HepG2 (cell line): Measurements from ENCODE around the gene CRAMP1. TPM values are rescaled to one million over a fixed set of nuclear protein-coding genes. Genes with fewer than 3 reads are reported as not detected.
A peak's percentile ranks its signal among the peaks of the same experiment; 100 is the strongest.

Experiments used
- ATAC-seq: fragments of 200-7000 bp; cut with Tn5 transposase; 3 replicates; pipeline ENCODE4 v1.9.1; 2020; ENCODE audit warnings: mild to moderate bottlenecking, moderate library complexity
- BruUV-seq: library from RNA; stranded (reverse); fragments of 400-500 nt; replicated peaks from 2 replicates; lab custom pipeline; 2021; lab: Mats Ljungman, UMichigan
- CTCF ChIA-PET: fragments of 300-600 bp; formaldehyde crosslinking; extraction: SDS; loops from one replicate; lab custom pipeline; 2021; ENCODE audit warnings: low total read pairs, inconsistent platforms, low intra/inter-chr PET ratio; lab: Yijun Ruan, JAX
- POLR2A ChIA-PET: fragments of 350-600 bp; sonication (Branson Sonifier 250); formaldehyde crosslinking; loops from one replicate; lab custom pipeline; 2020; ENCODE audit warnings: antibody characterized with exemption, inconsistent platforms; lab: Yijun Ruan, JAX
- DNase-seq: peaks from one replicate; pipeline ENCODE4 v3.0.0-alpha.2; 2015; ENCODE audit warnings: low spot score
- FAIRE-seq: peaks from 3 replicates; lab custom pipeline; 2011; peaks lifted over from hg19 to GRCh38; lab: Jason Lieb, UNC
- H2AFZ ChIP-seq: one replicate; pipeline ENCODE4 v1.6.1; 2011; ENCODE audit warnings: low read length, inconsistent platforms
- H3K27ac ChIP-seq: fragments of 300-600 bp; 3 replicates; pipeline ENCODE4 v1.8.0; 2011; ENCODE audit warnings: mixed run types, mild to moderate bottlenecking, mixed read lengths, low read length, inconsistent platforms; ENCODE audit not compliant: insufficient read depth; ENCODE audit errors: extremely low read length
- H3K27me3 ChIP-seq, 2 experiments: fragments of 200-600 bp in 1 of 2; 2 replicates in 1 of 2; 3 replicates in 1 of 2; pipeline versions ENCODE4 v1.6.0 to v1.8.0; 2011; ENCODE audit warnings: low read length in 2 of 2, mild to moderate bottlenecking in 2 of 2, moderate library complexity in 2 of 2, inconsistent platforms in 1 of 2; ENCODE audit not compliant: insufficient read depth in 2 of 2, control insufficient read depth in 1 of 2
- H3K36me3 ChIP-seq, 2 experiments: fragments of 200-600 bp in 1 of 2; replicated peaks in 1 of 2; 2 replicates in 1 of 2; 3 replicates in 1 of 2; pipeline versions ENCODE4 v1.5.1 to v1.8.0; 2011; ENCODE audit warnings: low read length in 2 of 2, inconsistent platforms in 1 of 2; ENCODE audit not compliant: insufficient read depth in 2 of 2, control insufficient read depth in 1 of 2
- H3K4me1 ChIP-seq: 2 replicates; pipeline ENCODE4 v1.5.1; 2012; ENCODE audit warnings: low read length, inconsistent platforms; ENCODE audit not compliant: insufficient read depth
- H3K4me2 ChIP-seq: 2 replicates; pipeline ENCODE4 v1.6.0; 2011; ENCODE audit warnings: low read depth, low read length, inconsistent platforms
- H3K4me3 ChIP-seq, 3 experiments: fragments of 200-600 bp in 1 of 3; sonication (generic), shearing (Covaris generic) in 1 of 3; replicated peaks in 1 of 3; 2 replicates each; pipeline ENCODE4 v1.5.1; 2011 to 2016; ENCODE audit warnings: low read length in 3 of 3, inconsistent platforms in 2 of 3, low read depth in 2 of 3, mild to moderate bottlenecking in 2 of 3, control low read depth in 1 of 3, mixed read lengths in 1 of 3; ENCODE audit not compliant: insufficient read depth in 1 of 3
- H3K79me2 ChIP-seq: one replicate; pipeline ENCODE4 v1.6.1; 2011; ENCODE audit warnings: low read length, inconsistent platforms; ENCODE audit not compliant: insufficient read depth
- H3K9ac ChIP-seq: 2 replicates; pipeline ENCODE4 v1.6.0; 2011; ENCODE audit warnings: mild to moderate bottlenecking, low read depth, low read length, inconsistent platforms; ENCODE audit not compliant: insufficient read depth
- H3K9me3 ChIP-seq: 2 replicates; pipeline ENCODE4 v1.5.1; 2012; ENCODE audit warnings: mild to moderate bottlenecking, low read length
- H4K20me1 ChIP-seq: 2 replicates; pipeline ENCODE4 v1.6.0; 2011; ENCODE audit warnings: inconsistent platforms, mild to moderate bottlenecking, low read length, moderate library complexity; ENCODE audit not compliant: insufficient read depth
- ELF1 ChIP-seq: sonication (generic); formaldehyde crosslinking; IDR thresholded peaks from 2 replicates; pipeline ENCODE4 v1.4.0; 2020; ENCODE audit warnings: missing genetic modification reagents
- ETS1 ChIP-seq: sonication (generic); formaldehyde crosslinking; IDR thresholded peaks from 2 replicates; pipeline ENCODE4 v1.4.0; 2020; ENCODE audit warnings: missing genetic modification reagents
- NR2C2 ChIP-seq: sonication (generic); formaldehyde crosslinking; IDR thresholded peaks from 2 replicates; pipeline ENCODE4 v1.4.0; 2020; ENCODE audit warnings: missing genetic modification reagents, mild to moderate bottlenecking, moderate library complexity, borderline replicate concordance
- PAWR ChIP-seq: sonication (generic); formaldehyde crosslinking; IDR thresholded peaks from 2 replicates; pipeline ENCODE4 v1.4.0; 2020; ENCODE audit warnings: missing genetic modification reagents, mild to moderate bottlenecking, borderline replicate concordance
- POGK ChIP-seq: sonication (generic); formaldehyde crosslinking; conservative IDR thresholded peaks from 2 replicates; pipeline ENCODE4 v1.8.0; 2022; ENCODE audit warnings: mild to moderate bottlenecking, moderate library complexity, missing genetic modification reagents
- SIX4 ChIP-seq: sonication (generic); formaldehyde crosslinking; IDR thresholded peaks from 2 replicates; pipeline ENCODE4 v1.4.0; 2020; ENCODE audit warnings: missing genetic modification reagents
- SRSF9 ChIP-seq: fragments of 200-400 bp; formaldehyde crosslinking; IDR thresholded peaks from 2 replicates; pipeline ENCODE4 v1.6.1; 2018; ENCODE audit warnings: borderline replicate concordance, mild to moderate bottlenecking, low read depth, low read length; ENCODE audit not compliant: insufficient read depth, poor library complexity, severe bottlenecking
- ZBTB33 ChIP-seq: sonication (generic); formaldehyde crosslinking; IDR thresholded peaks from 2 replicates; pipeline ENCODE4 v1.4.0; 2020; ENCODE audit warnings: missing genetic modification reagents
- ZNF629 ChIP-seq: sonication (generic); formaldehyde crosslinking; conservative IDR thresholded peaks from 2 replicates; pipeline ENCODE4 v1.5.0; 2020; ENCODE audit warnings: missing genetic modification reagents
- WGBS: methylation state at CpG from one replicate; pipeline ENCODE4 v1.1.6; 2017; ENCODE audit warnings: low lambda C conversion rate; 5-methylcytosine and 5-hydroxymethylcytosine counted together
- in situ Hi-C: cut with HindIII; loops from 2 replicates; pipeline ENCODE4 v1.10.0; 2017; ENCODE audit warnings: low pct_unique_long_range_greater_than_20kb; ENCODE audit not compliant: extremely low pct_ligation_motif_present
- intact Hi-C: fragments of 100-400 bp; cut with micrococcal nuclease; formaldehyde crosslinking; loops from one replicate; pipeline ENCODE4 v1.10.0; 2022; ENCODE audit not compliant: unreplicated experiment
- polyA plus RNA-seq, 8 experiments: library from polyadenylated mRNA; depleted of rRNA in 3 of 8; stranded (reverse) in 7 of 8; unstranded in 1 of 8; fragments of >200 nt; fragmentation: Illumina TruSeq in 4 of 8; extraction: Trizol in 4 of 8; gene quantifications; 2 replicates each; pipeline versions ENCODE4 v1.2.1 to v1.2.3, GENCODE V29; 2011 to 2016; ENCODE audit warnings: low read depth in 4 of 8, missing spikeins in 1 of 8, mixed read lengths in 1 of 8; ENCODE audit not compliant: insufficient read depth in 1 of 8
- total RNA-seq, 5 experiments: library from RNA; depleted of rRNA; stranded (reverse); fragments of >200 nt; fragmentation: Illumina TruSeq; extraction: Trizol; gene quantifications; 2 replicates each; pipeline ENCODE4 v1.2.3, GENCODE V29; 2016; ENCODE audit warnings: low read depth in 1 of 5

The CRAMP1 gene
- total and polyA plus RNA-seq, 2 of the 13 experiments (the other 11 are each of a cell fraction or from before 2014, with no cell fraction given), result 6.8 to 9.7 TPM

GRCh38 chr16:1690810-1691209 lies 78.7 kb downstream of the CRAMP1 start:
- H3K4me2 ChIP-seq, result no peak overlapping the region
- no peaks in the 10 kb centered on the region for H3K9me3 ChIP-seq
- 0 out of 2 replicates have a peak, but pooled peaks have one; percentile 24 for TF ChIP-seq ZNF629
- no peak for TF ChIP-seq SRSF9
- H4K20me1 ChIP-seq, result peaks cover 6% of the 10 kb centered on the region; the same call in 1 of the 2 replicates
- DNase-seq (no peak), FAIRE-seq (no peak), ATAC-seq (no peak)
- intact Hi-C loops (no loop called here), in situ Hi-C loops (no loop called here)
- CTCF ChIA-PET, result no interaction called here
- no peak overlapping the region for H3K9ac ChIP-seq
- H3K36me3 ChIP-seq, result peaks cover 16 to 76% of the 10 kb centered on the region in 2 experiments
- no TSS peak for BruUV-seq
- 100% methylated on average over 1 of the region's 1 CpG for WGBS
- H3K27ac ChIP-seq, result no peak overlapping the region
- H3K4me1 ChIP-seq, result peaks cover 35% of the 10 kb centered on the region
- no peak overlapping the region for H2AFZ ChIP-seq
- H3K4me3 ChIP-seq, result no peak overlapping the region
- no peaks in the 10 kb centered on the region for H3K27me3 ChIP-seq
- peaks cover 57% of the 10 kb centered on the region for H3K79me2 ChIP-seq
- POLR2A ChIA-PET, result no interaction called here

- Histone ChIP-seq H4K20me1 (peaks cover 6% of the 10 kb centered on the region; the same call in 1 of the 2 replicates), H3K36me3 (peaks cover 16 to 78% of the 10 kb centered on the region in 2 experiments), H3K4me2 (no peak overlapping the region), H3K4me1 (peaks cover 35% of the 10 kb centered on the region), H3K27ac (no peak overlapping the region), H2AFZ (no peak overlapping the region), H3K9ac (no peak overlapping the region), H3K27me3 (no peaks in the 10 kb centered on the region), H3K9me3 (no peaks in the 10 kb centered on the region), H3K79me2 (peaks cover 56% of the 10 kb centered on the region), H3K4me3 (no peak overlapping the region)
- TF ChIP-seq ELF1 (CRISPR knock-in tag), result no peak
- no peak for TF ChIP-seq NR2C2 (CRISPR knock-in tag)
- no peak for TF ChIP-seq POGK (CRISPR knock-in tag)
- no peak for TF ChIP-seq ZBTB33 (CRISPR knock-in tag)
- no peak for TF ChIP-seq PAWR (CRISPR knock-in tag)
- TF ChIP-seq ETS1 (CRISPR knock-in tag), result no peak
- no peak for TF ChIP-seq SIX4
- FAIRE-seq (no peak), ATAC-seq (no peak), DNase-seq (no peak)
- ChIA-PET POLR2A (no interaction called here), CTCF (no interaction called here)
- BruUV-seq, result no TSS peak
- intact Hi-C loops (no loop called here), in situ Hi-C loops (no loop called here)
Measured at GRCh38 chr16:1691276-1691675, 79.1 kb downstream of the CRAMP1 start.
